ENCODE data around the gene FZD2.
A peak's percentile ranks its signal among the peaks of the same experiment; 100 is the strongest.
"Not testable (repeated sequence)": the region's sequence is repeated elsewhere in the genome, so short reads cannot be mapped to it uniquely, and the experiment has no call there.

The FZD2 gene

DNA sequence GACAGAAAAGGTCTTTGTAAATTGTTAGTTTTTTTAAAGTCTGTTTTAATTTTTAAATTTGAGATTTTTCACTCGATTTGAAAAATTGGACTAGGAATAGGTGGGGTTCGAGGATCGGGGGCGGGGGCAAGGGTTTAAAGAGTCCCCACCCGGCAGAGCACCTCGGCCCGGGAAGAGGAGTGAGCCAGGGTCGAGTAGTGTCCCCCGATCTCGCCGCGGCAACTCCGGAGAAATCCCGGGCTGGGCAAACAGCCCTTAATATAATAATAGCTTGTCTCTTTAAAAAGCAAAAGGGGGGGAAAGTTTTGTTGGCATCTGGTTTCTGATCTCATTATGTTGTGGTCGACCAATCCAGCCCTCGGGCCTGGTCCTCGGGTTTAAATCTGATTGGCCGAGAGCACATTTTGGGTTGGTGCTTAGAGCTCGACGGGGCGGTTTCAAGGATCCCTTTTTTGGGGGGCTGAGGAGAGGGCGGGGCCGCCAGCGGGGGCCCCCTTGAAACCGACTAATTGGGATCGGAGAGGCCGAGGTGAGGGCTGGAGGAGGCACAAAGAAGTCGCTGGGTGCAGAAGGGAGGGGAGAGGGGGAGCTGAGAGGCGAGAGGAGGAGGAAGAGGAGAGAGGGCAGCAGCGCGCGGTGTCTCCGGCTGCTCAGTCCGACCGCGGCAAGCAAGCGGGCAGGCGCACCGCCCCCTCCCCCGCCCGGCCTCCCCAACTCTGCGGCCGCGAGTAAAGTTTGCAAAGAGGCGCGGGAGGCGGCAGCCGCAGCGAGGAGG, at the start of gene FZD2:
Gene FZD2, plus strand, starts transcription at position 653 of the 775 bp plus-strand sequence. CDS start 205 bp downstream, outside the sequence.
- Histone ChIP-seq H3K36me3 (no peaks in the 10 kb centered on the region), H3K4me3 (peak within 1 kb of the TSS; percentile 57 to 62), H3K27ac (peak within 1 kb of the TSS; percentile 85), H3K27me3 (no peaks in the 10 kb centered on the region), H3K9me3 (no peaks in the 10 kb centered on the region), H3K4me1 (peaks cover 0 to 37% (median 22%) of the 10 kb centered on the region in 4 donors)
- intact Hi-C loops (cut with DNase I; ENCODE audit: low total_unique reads): no loop called here
- TF ChIP-seq, protein P1, sequence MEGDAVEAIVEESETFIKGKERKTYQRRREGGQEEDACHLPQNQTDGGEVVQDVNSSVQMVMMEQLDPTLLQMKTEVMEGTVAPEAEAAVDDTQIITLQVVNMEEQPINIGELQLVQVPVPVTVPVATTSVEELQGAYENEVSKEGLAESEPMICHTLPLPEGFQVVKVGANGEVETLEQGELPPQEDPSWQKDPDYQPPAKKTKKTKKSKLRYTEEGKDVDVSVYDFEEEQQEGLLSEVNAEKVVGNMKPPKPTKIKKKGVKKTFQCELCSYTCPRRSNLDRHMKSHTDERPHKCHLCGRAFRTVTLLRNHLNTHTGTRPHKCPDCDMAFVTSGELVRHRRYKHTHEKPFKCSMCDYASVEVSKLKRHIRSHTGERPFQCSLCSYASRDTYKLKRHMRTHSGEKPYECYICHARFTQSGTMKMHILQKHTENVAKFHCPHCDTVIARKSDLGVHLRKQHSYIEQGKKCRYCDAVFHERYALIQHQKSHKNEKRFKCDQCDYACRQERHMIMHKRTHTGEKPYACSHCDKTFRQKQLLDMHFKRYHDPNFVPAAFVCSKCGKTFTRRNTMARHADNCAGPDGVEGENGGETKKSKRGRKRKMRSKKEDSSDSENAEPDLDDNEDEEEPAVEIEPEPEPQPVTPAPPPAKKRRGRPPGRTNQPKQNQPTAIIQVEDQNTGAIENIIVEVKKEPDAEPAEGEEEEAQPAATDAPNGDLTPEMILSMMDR (IDR thresholded peaks at IDR 0.05): no peak
- DNase-seq: peak; percentile 95

DNA sequence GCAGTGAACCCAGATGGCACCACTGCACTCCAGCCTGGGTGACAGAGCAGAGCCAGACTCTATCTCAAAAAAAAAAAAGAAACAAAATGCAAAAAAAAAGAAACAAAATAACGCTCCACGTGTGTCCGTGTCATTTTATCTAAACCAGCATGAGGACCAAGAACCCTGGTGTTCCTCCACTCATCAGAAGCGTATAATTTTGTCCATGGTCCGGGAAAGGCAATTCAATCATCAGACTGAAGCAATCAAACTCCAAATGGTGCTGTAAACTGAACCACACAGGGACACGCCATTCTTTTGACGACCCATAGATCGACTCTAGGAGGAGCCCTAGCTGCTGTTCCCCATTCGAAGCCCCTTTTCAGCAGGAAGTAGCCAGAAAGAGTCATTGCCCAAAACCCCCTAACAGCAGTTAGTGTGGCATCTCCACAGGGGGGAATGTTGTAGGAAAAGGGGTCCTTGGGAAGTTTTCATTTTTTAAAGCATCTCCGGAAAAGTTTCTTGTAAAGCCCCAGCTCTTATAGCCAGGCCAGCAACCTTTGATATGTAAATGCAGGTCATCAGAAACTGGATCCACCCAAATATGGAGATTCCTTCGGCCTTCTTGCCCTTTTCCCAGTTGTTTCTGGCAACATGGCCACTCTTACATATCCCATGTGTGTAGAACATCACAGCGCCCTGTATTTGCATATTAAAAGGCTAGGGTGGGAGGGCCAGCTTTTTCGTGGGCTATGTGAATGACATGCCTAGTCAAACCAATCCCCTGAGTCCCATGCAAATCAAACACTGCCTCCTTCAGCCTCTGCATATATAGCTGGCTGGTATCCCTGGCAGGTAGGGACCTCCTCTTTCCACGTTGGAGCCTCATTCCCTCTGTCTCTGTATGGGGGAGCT, 45.8 kb upstream of the FZD2 start:
- H3K4me3 ChIP-seq; H3K27ac ChIP-seq; DNase-seq; intact Hi-C loops (cut with DNase I; ENCODE audit: low total_unique reads); H3K9me3 ChIP-seq; H3K36me3 ChIP-seq; H3K4me1 ChIP-seq; H3K27me3 ChIP-seq: not testable (repeated sequence)

DNA sequence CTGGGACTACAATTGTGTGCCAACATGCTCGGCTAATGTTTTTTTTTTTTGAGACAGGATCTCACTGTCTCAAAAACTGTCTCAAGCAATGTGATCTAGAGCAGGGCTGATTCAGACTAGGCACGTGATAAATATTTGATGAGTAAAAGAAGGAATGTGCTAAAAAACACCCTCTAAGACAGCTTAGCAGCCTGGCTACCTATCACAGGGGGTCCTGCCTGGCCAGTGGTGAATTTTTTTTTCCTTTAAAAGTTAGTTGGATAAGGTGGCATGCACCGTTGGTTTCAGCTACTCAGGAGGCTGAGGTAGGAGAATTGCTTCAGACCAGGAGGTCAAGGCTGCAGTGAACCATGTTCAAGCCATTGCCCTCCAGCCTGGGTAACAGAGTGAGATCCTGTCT, 39.3 kb upstream of the FZD2 start:
- TF ChIP-seq, protein P1 (IDR thresholded peaks at IDR 0.05): no peak
- Histone ChIP-seq H3K4me3 (no peak overlapping the region), H3K27me3 (peaks cover 0 to 6% of the 10 kb centered on the region in 2 donors), H3K9me3 (no peaks in the 10 kb centered on the region), H3K36me3 (no peaks in the 10 kb centered on the region), H3K4me1 (no peaks in the 10 kb centered on the region), H3K27ac (no peak overlapping the region)
- intact Hi-C loops (cut with DNase I; ENCODE audit: low total_unique reads): no loop called here
- DNase-seq: no peak

DNA sequence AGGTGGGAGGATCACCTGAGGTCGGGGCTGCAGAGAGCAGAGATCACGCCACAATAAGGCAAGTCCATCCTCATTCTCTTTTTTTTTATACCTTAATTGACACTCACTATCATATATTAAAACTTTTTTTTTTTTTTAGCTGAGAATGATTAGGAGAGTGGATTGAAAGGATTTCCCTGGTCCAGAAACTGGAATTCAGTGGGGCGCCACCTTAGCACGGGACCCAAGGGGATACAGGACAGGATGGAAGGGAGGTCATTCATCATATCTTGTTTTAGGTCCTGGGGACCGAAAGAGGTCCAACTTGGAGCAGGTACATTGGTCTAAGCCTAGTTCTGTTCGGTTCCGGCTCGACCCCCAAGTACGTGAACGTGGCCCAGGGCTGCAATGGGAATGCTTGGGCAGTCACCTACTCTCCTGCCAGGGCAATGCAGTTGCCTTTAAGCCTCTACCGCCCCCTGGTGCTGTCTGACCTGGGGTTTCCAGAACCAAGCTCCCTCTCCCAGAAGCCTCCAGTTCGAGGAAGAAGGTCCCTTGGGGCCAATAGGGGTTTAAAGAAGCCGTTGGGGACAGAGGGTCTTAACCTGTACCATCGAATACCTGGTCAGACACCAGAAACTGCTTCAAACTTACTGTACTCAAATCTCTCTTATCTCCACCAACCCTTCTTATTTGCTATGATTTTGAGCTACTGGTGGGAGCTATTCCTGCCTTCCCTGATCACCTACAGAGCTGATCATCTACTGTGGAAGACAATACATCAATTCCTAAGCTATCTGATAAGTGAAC, 34.2 kb upstream of the FZD2 start:
- Histone ChIP-seq H3K4me1 (no peaks in the 10 kb centered on the region), H3K27ac (no peak overlapping the region), H3K4me3 (no peak overlapping the region), H3K36me3 (no peaks in the 10 kb centered on the region), H3K27me3 (peaks cover 0 to 19% of the 10 kb centered on the region in 2 donors), H3K9me3 (no peaks in the 10 kb centered on the region)
- TF ChIP-seq, protein P1 (IDR thresholded peaks at IDR 0.05): peak; percentile 49 to 56
- intact Hi-C loops (cut with DNase I; ENCODE audit: low total_unique reads): no loop called here
- peak; percentile 53 to 77 for DNase-seq

DNA sequence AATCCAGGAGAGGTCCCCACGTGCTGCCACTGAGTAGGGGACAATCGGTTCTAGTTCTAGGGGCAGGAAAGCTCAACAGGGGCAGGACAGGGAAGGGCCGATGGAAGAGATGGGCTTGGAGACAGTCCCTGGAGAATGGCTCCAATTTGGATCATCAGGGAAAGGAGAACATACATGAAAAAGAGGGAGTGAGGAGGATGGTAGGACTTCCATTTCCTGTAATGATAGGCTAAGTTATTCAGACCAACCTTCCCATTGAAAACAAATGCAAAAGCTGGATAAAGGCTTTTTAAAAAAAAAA, 33.7 kb upstream of the FZD2 start:
- intact Hi-C loops (cut with DNase I; ENCODE audit: low total_unique reads): no loop called here
- DNase-seq: no peak

More for the DNA sequence above, 33.7 kb upstream of the FZD2 start:
- Histone ChIP-seq H3K27ac (no peak overlapping the region), H3K4me1 (no peaks in the 10 kb centered on the region), H3K4me3 (no peak overlapping the region), H3K36me3 (no peaks in the 10 kb centered on the region), H3K9me3 (no peaks in the 10 kb centered on the region), H3K27me3 (peaks cover 0 to 19% of the 10 kb centered on the region in 2 donors)
- TF ChIP-seq, protein P1 (IDR thresholded peaks at IDR 0.05): no peak

Measured in tibial artery (tissue), 4 donors.